H1 (cell line): ENCODE measurements around the gene GFOD1.

Experiments
- CEBPB ChIP-seq: IDR thresholded peaks from 2 replicates; pipeline ENCODE4 v1.6.1; 2012; ENCODE audit warnings: low read depth, low read length
- GTF2F1 ChIP-seq: IDR thresholded peaks from 2 replicates; pipeline ENCODE4 v1.6.1; 2012; ENCODE audit warnings: low read depth, low read length, improper control_type of control experiment, borderline replicate concordance
- JUN ChIP-seq: IDR thresholded peaks from 2 replicates; pipeline ENCODE4 v1.6.1; 2011; ENCODE audit warnings: low read depth, mild to moderate bottlenecking, improper control_type of control experiment, low read length
- MAFK ChIP-seq: IDR thresholded peaks from 2 replicates; pipeline ENCODE4 v1.6.1; 2012; ENCODE audit warnings: low read depth, mild to moderate bottlenecking, improper control_type of control experiment, low read length
- MAX ChIP-seq: IDR thresholded peaks from 2 replicates; pipeline ENCODE4 v1.6.1; 2012; ENCODE audit warnings: inconsistent platforms
- PHF8 ChIP-seq: fragments of 200-600 bp; sonication (generic); conservative IDR thresholded peaks from 2 replicates; pipeline ENCODE4 v1.7.1; 2012; ENCODE audit warnings: low read depth, mild to moderate bottlenecking, inconsistent platforms, low read length, moderate library complexity
- SP1 ChIP-seq: IDR thresholded peaks from 2 replicates; pipeline ENCODE4 v1.6.1; 2011; ENCODE audit warnings: low read depth, low read length

GRCh38 chr6:13441778-13442177, 45.6 kb downstream of the GFOD1 start:
- no peak for TF ChIP-seq MAFK
- no peak for TF ChIP-seq MAX
- no peak for TF ChIP-seq SP1
- no peak for TF ChIP-seq GTF2F1
- no peak for TF ChIP-seq CEBPB
- TF ChIP-seq JUN = no peak
- TF ChIP-seq PHF8 = no peak
